Liver (tissue), 2 donors: ENCODE data around the gene PYGB.

Experiments used
- TF ChIP-seq, protein P1 (sequence below): IDR thresholded peaks from 2 replicates; pipeline ENCODE4 v1.6.1; 2016; ENCODE audit warnings: antibody characterized with exemption, mild to moderate bottlenecking
- TF ChIP-seq, protein P2 (sequence below): fragments of 150-350 bp; IDR thresholded peaks from 2 replicates; pipeline ENCODE4 v1.5.1; 2017; ENCODE audit warnings: improper control_type of control experiment, low read depth, low read length; ENCODE audit not compliant: missing input control
- donor health status: healthy.

DNA sequence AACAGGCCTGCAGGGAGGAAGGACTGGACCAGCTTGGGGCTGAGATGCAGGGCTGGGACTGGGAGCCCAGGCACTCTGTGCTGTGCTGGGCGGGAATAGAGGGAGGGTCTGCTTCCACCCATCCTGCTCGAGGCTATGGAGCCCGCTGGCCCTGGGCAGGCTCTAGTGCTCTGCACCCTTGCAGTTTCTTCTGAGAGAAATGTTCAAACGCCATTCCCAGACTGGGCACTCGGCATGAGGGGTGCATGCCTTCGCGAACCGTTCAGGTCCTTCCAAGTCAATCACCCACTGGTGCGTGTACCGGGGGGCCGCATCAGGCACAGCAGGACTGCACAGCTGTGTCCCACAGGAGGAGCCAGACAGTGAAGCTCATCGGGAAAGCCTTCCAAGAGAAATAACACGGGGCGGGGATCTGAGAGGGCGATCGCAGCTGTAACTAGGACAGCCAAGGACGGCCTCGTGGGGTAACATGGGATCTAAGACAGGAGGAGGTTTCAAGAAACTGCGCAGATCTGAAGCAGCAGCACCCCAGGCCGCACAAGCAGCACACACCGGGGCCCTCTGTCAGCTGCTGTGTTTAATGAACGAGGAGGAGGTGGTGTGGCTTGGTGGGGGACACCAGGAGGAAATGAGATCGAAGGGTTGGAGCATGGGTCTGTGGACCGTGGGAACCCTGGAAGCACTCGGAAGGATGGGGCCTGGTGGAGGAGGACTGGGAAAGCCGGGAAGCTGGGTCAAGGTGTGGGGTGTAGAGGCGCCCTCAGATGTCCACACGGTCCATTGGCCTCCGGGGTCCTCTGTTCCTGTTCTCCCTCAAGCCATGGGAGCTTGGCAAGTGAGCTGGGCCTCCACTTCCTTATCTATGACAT lies 26.1 kb upstream of the PYGB start:
- TF ChIP-seq, protein P1, sequence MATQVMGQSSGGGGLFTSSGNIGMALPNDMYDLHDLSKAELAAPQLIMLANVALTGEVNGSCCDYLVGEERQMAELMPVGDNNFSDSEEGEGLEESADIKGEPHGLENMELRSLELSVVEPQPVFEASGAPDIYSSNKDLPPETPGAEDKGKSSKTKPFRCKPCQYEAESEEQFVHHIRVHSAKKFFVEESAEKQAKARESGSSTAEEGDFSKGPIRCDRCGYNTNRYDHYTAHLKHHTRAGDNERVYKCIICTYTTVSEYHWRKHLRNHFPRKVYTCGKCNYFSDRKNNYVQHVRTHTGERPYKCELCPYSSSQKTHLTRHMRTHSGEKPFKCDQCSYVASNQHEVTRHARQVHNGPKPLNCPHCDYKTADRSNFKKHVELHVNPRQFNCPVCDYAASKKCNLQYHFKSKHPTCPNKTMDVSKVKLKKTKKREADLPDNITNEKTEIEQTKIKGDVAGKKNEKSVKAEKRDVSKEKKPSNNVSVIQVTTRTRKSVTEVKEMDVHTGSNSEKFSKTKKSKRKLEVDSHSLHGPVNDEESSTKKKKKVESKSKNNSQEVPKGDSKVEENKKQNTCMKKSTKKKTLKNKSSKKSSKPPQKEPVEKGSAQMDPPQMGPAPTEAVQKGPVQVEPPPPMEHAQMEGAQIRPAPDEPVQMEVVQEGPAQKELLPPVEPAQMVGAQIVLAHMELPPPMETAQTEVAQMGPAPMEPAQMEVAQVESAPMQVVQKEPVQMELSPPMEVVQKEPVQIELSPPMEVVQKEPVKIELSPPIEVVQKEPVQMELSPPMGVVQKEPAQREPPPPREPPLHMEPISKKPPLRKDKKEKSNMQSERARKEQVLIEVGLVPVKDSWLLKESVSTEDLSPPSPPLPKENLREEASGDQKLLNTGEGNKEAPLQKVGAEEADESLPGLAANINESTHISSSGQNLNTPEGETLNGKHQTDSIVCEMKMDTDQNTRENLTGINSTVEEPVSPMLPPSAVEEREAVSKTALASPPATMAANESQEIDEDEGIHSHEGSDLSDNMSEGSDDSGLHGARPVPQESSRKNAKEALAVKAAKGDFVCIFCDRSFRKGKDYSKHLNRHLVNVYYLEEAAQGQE = no peak
- TF ChIP-seq, protein P2, sequence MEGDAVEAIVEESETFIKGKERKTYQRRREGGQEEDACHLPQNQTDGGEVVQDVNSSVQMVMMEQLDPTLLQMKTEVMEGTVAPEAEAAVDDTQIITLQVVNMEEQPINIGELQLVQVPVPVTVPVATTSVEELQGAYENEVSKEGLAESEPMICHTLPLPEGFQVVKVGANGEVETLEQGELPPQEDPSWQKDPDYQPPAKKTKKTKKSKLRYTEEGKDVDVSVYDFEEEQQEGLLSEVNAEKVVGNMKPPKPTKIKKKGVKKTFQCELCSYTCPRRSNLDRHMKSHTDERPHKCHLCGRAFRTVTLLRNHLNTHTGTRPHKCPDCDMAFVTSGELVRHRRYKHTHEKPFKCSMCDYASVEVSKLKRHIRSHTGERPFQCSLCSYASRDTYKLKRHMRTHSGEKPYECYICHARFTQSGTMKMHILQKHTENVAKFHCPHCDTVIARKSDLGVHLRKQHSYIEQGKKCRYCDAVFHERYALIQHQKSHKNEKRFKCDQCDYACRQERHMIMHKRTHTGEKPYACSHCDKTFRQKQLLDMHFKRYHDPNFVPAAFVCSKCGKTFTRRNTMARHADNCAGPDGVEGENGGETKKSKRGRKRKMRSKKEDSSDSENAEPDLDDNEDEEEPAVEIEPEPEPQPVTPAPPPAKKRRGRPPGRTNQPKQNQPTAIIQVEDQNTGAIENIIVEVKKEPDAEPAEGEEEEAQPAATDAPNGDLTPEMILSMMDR = no peak
